ENCODE results near the gene TLR6. TPM values are rescaled to one million over a fixed set of nuclear protein-coding genes. Genes with fewer than 3 reads are reported as not detected.
A peak's percentile ranks its signal among the peaks of the same experiment; 100 is the strongest.
"Not testable (repeated sequence)": the region's sequence is repeated elsewhere in the genome, so short reads cannot be mapped to it uniquely, and the experiment has no call there.

TLR6 gene
- total and polyA plus RNA-seq, 12 donors = 0.14 to 3.7 (median 1.2) TPM

DNA sequence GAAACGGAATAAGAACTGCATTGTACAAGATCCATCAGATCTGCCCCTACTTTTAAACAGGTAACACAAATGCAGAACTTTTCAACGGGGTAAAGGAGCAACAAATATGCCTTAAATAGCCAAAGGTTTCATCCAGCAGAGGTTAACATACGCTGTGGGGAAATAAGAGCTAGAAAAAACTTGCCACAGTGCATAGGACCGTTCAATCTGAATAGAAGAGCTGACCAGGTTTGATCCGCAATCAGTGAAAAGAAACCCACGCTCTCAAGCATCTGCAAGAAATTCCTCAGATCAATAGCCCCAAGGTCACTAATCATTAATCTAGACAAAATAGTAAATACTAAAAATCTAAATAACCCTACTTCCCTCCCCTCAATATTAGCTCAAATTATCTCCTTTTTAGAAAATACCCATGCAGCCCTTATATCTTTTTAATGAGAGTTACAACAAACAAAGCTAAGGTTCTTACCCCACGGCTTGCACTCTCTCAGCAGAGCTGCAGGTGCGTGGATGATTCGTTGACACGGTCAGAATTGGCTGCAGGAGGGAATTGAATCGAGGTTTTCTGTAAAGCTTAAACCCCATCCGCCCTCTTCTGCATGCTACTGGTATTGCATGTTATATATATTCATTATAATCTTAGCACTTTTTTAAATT is 74.0 kb downstream of the TLR6 start, which contains the start of gene TLR10:
TSS of gene TLR10 (minus strand) at position 539 of the 657 bp plus-strand sequence. CDS start 7,400 bp downstream, outside the sequence.
- ATAC-seq = peak in 6 of 8 donors; percentile 37 to 67 (median 59)
- no peaks in the 10 kb centered on the region for H3K9me3 ChIP-seq
- WGBS, 2 donors = 38 to 41% methylated on average over 12 of the region's 12 CpGs

DNA sequence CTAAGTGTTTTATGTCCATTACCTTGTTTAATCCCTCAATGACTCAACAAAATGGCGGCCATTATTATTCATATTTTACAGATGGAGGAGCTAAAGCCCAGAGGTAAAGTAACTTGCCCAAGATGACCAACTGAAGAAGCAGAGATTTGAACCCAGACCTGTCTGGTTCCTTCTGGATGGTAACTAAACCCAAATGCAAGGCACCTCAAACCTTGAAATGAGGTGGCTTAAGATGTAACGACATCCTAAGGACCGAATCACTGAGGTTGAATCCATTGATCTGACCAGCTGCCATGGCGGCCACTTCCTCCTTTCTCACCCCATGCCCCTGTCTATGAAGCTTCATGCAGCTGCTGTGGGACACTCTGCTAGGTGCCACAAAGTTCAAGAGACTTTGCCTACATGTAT is 74.8 kb downstream of the TLR6 start:
- Histone ChIP-seq H3K4me1 (peaks cover 0 to 28% (median 0%) of the 10 kb centered on the region in 9 donors), H3K4me3 (no peak overlapping the region), H3K27me3 (no peaks in the 10 kb centered on the region), H3K9me3 (no peaks in the 10 kb centered on the region), H3K36me3 (no peaks in the 10 kb centered on the region), H3K27ac (no peak overlapping the region)
- intact Hi-C loops (cut with DNase I) = loop anchor here in 3 of 10 donors (2.0 to 10.0 kb wide), 3 partner anchors 23 to 717 kb away; no protein-coding TSS in a partner anchor
- 95% methylated on average over 4 of the region's 4 CpGs for WGBS, 2 donors
- DNase-seq = no peak
- TF ChIP-seq, protein P1, sequence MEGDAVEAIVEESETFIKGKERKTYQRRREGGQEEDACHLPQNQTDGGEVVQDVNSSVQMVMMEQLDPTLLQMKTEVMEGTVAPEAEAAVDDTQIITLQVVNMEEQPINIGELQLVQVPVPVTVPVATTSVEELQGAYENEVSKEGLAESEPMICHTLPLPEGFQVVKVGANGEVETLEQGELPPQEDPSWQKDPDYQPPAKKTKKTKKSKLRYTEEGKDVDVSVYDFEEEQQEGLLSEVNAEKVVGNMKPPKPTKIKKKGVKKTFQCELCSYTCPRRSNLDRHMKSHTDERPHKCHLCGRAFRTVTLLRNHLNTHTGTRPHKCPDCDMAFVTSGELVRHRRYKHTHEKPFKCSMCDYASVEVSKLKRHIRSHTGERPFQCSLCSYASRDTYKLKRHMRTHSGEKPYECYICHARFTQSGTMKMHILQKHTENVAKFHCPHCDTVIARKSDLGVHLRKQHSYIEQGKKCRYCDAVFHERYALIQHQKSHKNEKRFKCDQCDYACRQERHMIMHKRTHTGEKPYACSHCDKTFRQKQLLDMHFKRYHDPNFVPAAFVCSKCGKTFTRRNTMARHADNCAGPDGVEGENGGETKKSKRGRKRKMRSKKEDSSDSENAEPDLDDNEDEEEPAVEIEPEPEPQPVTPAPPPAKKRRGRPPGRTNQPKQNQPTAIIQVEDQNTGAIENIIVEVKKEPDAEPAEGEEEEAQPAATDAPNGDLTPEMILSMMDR (IDR thresholded peaks at IDR 0.05) = no peak
- no peak for ATAC-seq

More for the DNA sequence above, 74.0 kb downstream of the TLR6 start, which contains the start of gene TLR10:
- no peaks in the 10 kb centered on the region for H3K36me3 ChIP-seq
- intact Hi-C loops (cut with DNase I) = loop anchor here in 3 of 10 donors (2.0 to 10.0 kb wide), 3 partner anchors 24 to 718 kb away; no protein-coding TSS in a partner anchor
- no peak within 1 kb of the TSS for H3K27ac ChIP-seq
- no peaks in the 10 kb centered on the region for H3K27me3 ChIP-seq
- peaks cover 0 to 32% (median 0%) of the 10 kb centered on the region in 9 donors for H3K4me1 ChIP-seq
- DNase-seq = peak in 1 of 2 donors; percentile 48
- no peak within 1 kb of the TSS for H3K4me3 ChIP-seq
- TF ChIP-seq, protein P1 (IDR thresholded peaks at IDR 0.05) = peak; percentile 64 to 80 (median 74)

DNA sequence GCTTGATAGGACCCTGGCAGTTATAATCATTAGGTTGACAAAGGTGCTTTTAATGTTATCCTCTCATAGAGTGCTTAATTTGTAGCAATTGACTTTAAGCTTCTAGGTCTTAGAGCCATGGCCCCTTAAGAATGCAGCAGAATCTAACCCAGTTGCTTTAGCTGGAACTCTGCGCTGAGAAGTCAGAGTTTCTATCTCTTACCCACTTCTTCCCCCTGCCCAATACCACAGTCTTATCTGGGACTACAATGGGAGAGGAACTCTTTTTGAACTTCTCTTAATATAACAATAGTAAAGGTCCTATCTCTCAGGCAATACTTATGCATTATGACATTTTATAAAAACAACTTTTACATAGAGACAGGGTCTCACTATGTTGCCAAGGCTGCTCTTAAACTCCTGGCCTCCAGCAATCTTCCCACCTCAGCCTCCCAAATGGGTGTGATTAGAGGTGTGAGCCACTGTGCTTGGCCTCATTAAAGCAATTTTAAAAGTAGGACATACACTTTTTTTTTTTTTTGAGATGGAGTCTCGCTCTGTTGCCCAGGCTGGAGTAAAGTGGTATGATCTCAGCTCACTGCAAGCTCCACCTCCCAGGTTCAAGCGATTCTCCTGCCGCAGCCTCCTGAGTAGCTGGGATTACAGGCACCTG is 75.7 kb downstream of the TLR6 start:
- TF ChIP-seq, protein P1 (IDR thresholded peaks at IDR 0.05) = no peak
- Histone ChIP-seq H3K9me3 (no peaks in the 10 kb centered on the region), H3K4me3 (no peak overlapping the region), H3K4me1 (peaks cover 0 to 20% (median 0%) of the 10 kb centered on the region in 9 donors), H3K36me3 (no peaks in the 10 kb centered on the region), H3K27me3 (no peaks in the 10 kb centered on the region), H3K27ac (no peak overlapping the region)
- ATAC-seq (no peak), DNase-seq (no peak)
- 92 to 94% methylated on average over 4 of the region's 4 CpGs for WGBS, 2 donors
- intact Hi-C loops (cut with DNase I) = loop anchor here in 2 of 10 donors (5.0 to 10.0 kb wide), 2 partner anchors 604 to 716 kb away; no protein-coding TSS in a partner anchor

DNA sequence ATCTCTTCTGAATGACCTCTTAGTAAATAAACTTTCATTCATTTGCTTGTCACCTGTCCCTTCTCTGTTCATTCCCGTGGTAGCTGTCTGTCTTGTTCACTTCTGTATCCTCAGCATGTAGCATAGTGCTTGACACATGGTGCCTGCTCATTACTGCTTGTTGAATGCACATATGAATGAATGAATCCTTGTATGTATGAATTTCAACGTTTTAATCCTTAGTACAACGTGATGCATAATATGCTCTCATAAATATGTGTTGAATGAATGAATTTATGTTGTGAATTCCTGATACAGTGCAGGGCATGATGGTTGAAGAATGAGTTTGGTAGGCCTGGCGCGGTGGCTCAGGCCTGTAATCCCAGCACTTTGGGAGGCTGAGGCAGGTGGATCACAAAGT is 76.8 kb downstream of the TLR6 start:
- Histone ChIP-seq H3K4me1 (peaks cover 0 to 12% (median 0%) of the 10 kb centered on the region in 9 donors), H3K36me3 (no peaks in the 10 kb centered on the region), H3K27ac (no peak overlapping the region), H3K9me3 (peaks cover 0 to 3% (median 0%) of the 10 kb centered on the region in 11 donors), H3K4me3 (no peak overlapping the region), H3K27me3 (no peaks in the 10 kb centered on the region)
- DNase-seq = no peak
- TF ChIP-seq, protein P1 (IDR thresholded peaks at IDR 0.05) = no peak
- intact Hi-C loops (cut with DNase I) = loop anchor here in 2 of 10 donors (5.0 to 10.0 kb wide), 2 partner anchors 602 to 715 kb away; no protein-coding TSS in a partner anchor
- WGBS, 2 donors = 85% methylated on average over 5 of the region's 5 CpGs
- ATAC-seq = no peak

DNA sequence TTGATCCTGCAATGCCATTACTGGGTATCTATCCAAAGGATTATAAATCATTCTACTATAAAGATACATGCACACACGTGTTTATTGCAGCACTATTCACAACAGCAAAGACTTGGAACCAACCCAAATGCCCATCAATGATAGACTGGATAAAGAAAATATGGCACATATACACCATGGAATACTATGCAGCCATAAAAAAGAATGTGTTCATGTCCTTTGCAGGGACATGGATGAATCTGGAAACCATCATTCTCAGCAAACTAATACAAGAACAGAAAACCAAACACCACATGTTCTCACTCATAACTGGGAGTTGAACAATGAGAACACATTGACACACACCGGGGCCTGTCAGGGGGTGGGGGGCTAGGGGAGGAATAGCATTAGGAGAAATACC is 78.7 kb downstream of the TLR6 start:
- H3K36me3 ChIP-seq; H3K9me3 ChIP-seq; ATAC-seq; intact Hi-C loops (cut with DNase I); H3K27ac ChIP-seq; DNase-seq; H3K27me3 ChIP-seq; H3K4me3 ChIP-seq; H3K4me1 ChIP-seq: not testable (repeated sequence)
- WGBS, 2 donors = 87 to 90% methylated on average over 2 of the region's 2 CpGs
